ENCODE data around the gene ESPN. TPM values are rescaled to one million over a fixed set of nuclear protein-coding genes. Genes with fewer than 3 reads are reported as not detected.

ESPN gene
- total and polyA plus RNA-seq, 2 of the 8 experiments (the other 6 are each of a cell fraction or from before 2014, with no cell fraction given), result 5.2 to 16.3 TPM

GRCh38 chr1:6418668-6419396, 5.7 kb upstream of the ESPN start:
- no peaks in the 10 kb centered on the region for H3K79me1 ChIP-seq (ENCODE audit: low read depth, low read length)
- CTCF ChIA-PET (ENCODE audit: partially characterized antibody), result interaction anchor here (1.0 to 58.4 kb wide), 7 partner anchors 13 to 212 kb away, joined by 3 to 1769 read pairs (median 17); partner anchors contain the start of gene RNF207
- no peak overlapping the region for H2BK20ac ChIP-seq (ENCODE audit: low read length)
- H3K23me2 ChIP-seq (ENCODE audit: low read depth, low read length), result peaks cover 13% of the 10 kb centered on the region; the same call in 1 of the 2 replicates
- 0 out of 2 replicates have a peak overlapping the region, but pooled peaks have one; percentile 71 for H2BK12ac ChIP-seq (ENCODE audit: low read depth, low read length)
- no peak overlapping the region for H3K18ac ChIP-seq (ENCODE audit: extremely low read depth, low read length)
- H2AFZ ChIP-seq (ENCODE audit: low read length), result no peak overlapping the region; the same call in 1 of the 2 replicates
- POLR2A ChIA-PET (ENCODE audit: partially characterized antibody), result interaction anchor here (1.0 to 2.5 kb wide), 5 partner anchors 25 to 163 kb away, joined by 3 to 8 read pairs (median 4); partner anchors contain the start of gene ACOT7
- H3K36me3 ChIP-seq (ENCODE audit: control insufficient read depth in 2 of 4, insufficient read depth in 4 of 4, low read length in 3 of 4), result peaks cover 0 to 8% (median 0%) of the 10 kb centered on the region in 4 experiments; a peak in 1 of 8 replicates
- DNase-seq (ENCODE audit: low read depth in 1 of 2, low spot score in 2 of 2) (no peak), FAIRE-seq (no peak)
- H3K9ac ChIP-seq (replicated peaks in 1 of 4; ENCODE audit: extremely low read depth in 1 of 4, low read depth in 3 of 4, low read length in 3 of 4), result no peak overlapping the region
- H2AK5ac ChIP-seq (ENCODE audit: low read depth, low read length), result no peak overlapping the region
- WGBS, 2 experiments (ENCODE audit: extremely low coverage in 1 of 2, insufficient coverage in 1 of 2, insufficient read length in 1 of 2, insufficient replicate concordance in 2 of 2, low coverage in 1 of 2, low lambda C conversion rate in 2 of 2, missing lambda C conversion rate in 1 of 2), result 37% methylated on average over 25 of the region's 69 CpGs; no CpG with 5 or more reads in 1 of the 2 experiments
- H3K27me3 ChIP-seq (replicated peaks in 1 of 4; ENCODE audit: control insufficient read depth in 3 of 4, extremely low read depth in 1 of 4, insufficient read depth in 3 of 4, low read length in 3 of 4), result peaks cover 60 to 91% (median 85%) of the 10 kb centered on the region in 4 experiments
- H3K4ac ChIP-seq (replicated peaks; ENCODE audit: insufficient read length, low read depth, low read length), result no peak overlapping the region
- no peak overlapping the region for H2BK5ac ChIP-seq (ENCODE audit: low read depth, low read length)
- peak overlapping the region; percentile 72 to 86 for H3K4me2 ChIP-seq (ENCODE audit: insufficient read depth in 1 of 2, low read depth in 2 of 2, low read length in 2 of 2)
- no peak overlapping the region for H3K27ac ChIP-seq (ENCODE audit: low read depth, low read length)
- no peak overlapping the region for H2BK120ac ChIP-seq (replicated peaks; ENCODE audit: low read depth, low read length)
- no peak overlapping the region for H3K56ac ChIP-seq (replicated peaks; ENCODE audit: insufficient read length, low read depth, low read length)
- no peak overlapping the region for H4K8ac ChIP-seq (ENCODE audit: extremely low read depth, insufficient read depth, low read length)
- no peak overlapping the region for H3K14ac ChIP-seq (ENCODE audit: insufficient read length)
- peak overlapping the region; percentile 46; the same call in 1 of the 2 replicates for H2BK15ac ChIP-seq (ENCODE audit: low read length)
- H3K79me2 ChIP-seq (ENCODE audit: control insufficient read depth in 1 of 2, insufficient read depth in 2 of 2, low read length in 2 of 2), result no peaks in the 10 kb centered on the region
- H3K9me3 ChIP-seq (ENCODE audit: insufficient read depth in 2 of 2, low read depth in 1 of 2, low read length in 1 of 2), result no peaks in the 10 kb centered on the region
- H3K4me3 ChIP-seq (ENCODE audit: extremely low read depth in 1 of 4, insufficient read depth in 2 of 4, low read depth in 3 of 4, low read length in 4 of 4), result peak overlapping the region; percentile 7 to 60 (median 24); a peak in 4 of 8 replicates
- H3K4me1 ChIP-seq (replicated peaks in 1 of 4; ENCODE audit: control insufficient read depth in 3 of 4, insufficient read depth in 4 of 4, low read length in 3 of 4), result peaks cover 6 to 26% (median 12%) of the 10 kb centered on the region in 4 experiments
- peaks cover 0 to 9% of the 10 kb centered on the region in 2 experiments for H4K20me1 ChIP-seq (replicated peaks in 1 of 2; ENCODE audit: control insufficient read depth in 1 of 2, insufficient read depth in 2 of 2, low read length in 2 of 2)
- H4K91ac ChIP-seq (replicated peaks; ENCODE audit: insufficient read length, low read length), result no peak overlapping the region
- H3K23ac ChIP-seq (ENCODE audit: insufficient read length), result no peak overlapping the region
- no peak overlapping the region for H4K5ac ChIP-seq (ENCODE audit: insufficient read length, low read depth, low read length)
- TF ChIP-seq, protein P1, sequence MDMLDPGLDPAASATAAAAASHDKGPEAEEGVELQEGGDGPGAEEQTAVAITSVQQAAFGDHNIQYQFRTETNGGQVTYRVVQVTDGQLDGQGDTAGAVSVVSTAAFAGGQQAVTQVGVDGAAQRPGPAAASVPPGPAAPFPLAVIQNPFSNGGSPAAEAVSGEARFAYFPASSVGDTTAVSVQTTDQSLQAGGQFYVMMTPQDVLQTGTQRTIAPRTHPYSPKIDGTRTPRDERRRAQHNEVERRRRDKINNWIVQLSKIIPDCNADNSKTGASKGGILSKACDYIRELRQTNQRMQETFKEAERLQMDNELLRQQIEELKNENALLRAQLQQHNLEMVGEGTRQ (IDR thresholded peaks at IDR 0.05; ENCODE audit: low read length), result no peak
- TF ChIP-seq MAX (IDR thresholded peaks at IDR 0.05), result peak; percentile 73
- no peak for TF ChIP-seq BCL11A (IDR thresholded peaks at IDR 0.05; ENCODE audit: low read depth in 2 of 2, low read length in 2 of 2)
- peak; percentile 18 for TF ChIP-seq KDM4A (IDR thresholded peaks at IDR 0.05; ENCODE audit: low read depth, low read length, severe bottlenecking)
- no peak for TF ChIP-seq JUN (IDR thresholded peaks at IDR 0.05; ENCODE audit: low read depth, low read length)
- no peak for TF ChIP-seq CREB1 (IDR thresholded peaks at IDR 0.05)
- no peak for TF ChIP-seq NRF1 (IDR thresholded peaks at IDR 0.05; ENCODE audit: low read depth, low read length)
- TF ChIP-seq GTF2F1 (IDR thresholded peaks at IDR 0.05; ENCODE audit: borderline replicate concordance, low read depth, low read length), result no peak
- TF ChIP-seq, protein P2, sequence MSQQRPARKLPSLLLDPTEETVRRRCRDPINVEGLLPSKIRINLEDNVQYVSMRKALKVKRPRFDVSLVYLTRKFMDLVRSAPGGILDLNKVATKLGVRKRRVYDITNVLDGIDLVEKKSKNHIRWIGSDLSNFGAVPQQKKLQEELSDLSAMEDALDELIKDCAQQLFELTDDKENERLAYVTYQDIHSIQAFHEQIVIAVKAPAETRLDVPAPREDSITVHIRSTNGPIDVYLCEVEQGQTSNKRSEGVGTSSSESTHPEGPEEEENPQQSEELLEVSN (IDR thresholded peaks at IDR 0.05), result peak; percentile 76
- no peak for TF ChIP-seq TAF1 (IDR thresholded peaks at IDR 0.05; ENCODE audit: low read depth, low read length)

Data from H1 (cell line).